ENCODE results near the gene DDX10.
"Not testable (repeated sequence)": the region's sequence is repeated elsewhere in the genome, so short reads cannot be mapped to it uniquely, and the experiment has no call there.

The DDX10 gene

DNA sequence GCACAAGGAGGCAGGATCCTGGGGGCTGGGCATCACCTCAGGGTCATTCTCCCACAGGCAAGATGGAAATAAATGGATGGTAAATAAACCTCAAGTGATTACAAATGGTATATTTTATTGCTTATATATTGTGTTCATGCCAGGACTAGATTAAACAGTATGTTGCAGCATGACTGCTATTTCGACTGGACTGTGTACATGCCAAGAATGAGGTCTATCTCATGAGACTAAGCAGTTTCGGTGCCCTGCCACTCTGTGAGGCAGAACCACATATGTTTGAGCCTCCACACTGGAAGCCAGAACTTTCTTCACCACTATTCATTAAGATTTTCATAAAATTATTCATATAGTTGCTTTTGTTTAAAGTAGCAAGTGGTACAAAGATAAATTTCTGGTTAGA lies 140.2 kb downstream of the DDX10 start:
- Histone ChIP-seq H3K9me3 (ENCODE audit: control insufficient read depth in 2 of 2, low read length in 2 of 2) (no peaks in the 10 kb centered on the region), H3K4me3 (ENCODE audit: low read length in 2 of 2) (no peak overlapping the region), H3K27me3 (ENCODE audit: control insufficient read depth in 2 of 2, insufficient read depth in 2 of 2, low read length in 2 of 2) (no peaks in the 10 kb centered on the region), H3K27ac (ENCODE audit: low read depth in 2 of 2, low read length in 2 of 2) (no peak overlapping the region), H3K9ac (ENCODE audit: low read depth in 1 of 2, low read length in 2 of 2) (no peak overlapping the region), H3K36me3 (ENCODE audit: control insufficient read depth in 2 of 2, insufficient read depth in 2 of 2, low read length in 2 of 2) (no peaks in the 10 kb centered on the region), H3K4me1 (ENCODE audit: control insufficient read depth in 2 of 2, insufficient read depth in 2 of 2, low read length in 2 of 2) (no peaks in the 10 kb centered on the region)

DNA sequence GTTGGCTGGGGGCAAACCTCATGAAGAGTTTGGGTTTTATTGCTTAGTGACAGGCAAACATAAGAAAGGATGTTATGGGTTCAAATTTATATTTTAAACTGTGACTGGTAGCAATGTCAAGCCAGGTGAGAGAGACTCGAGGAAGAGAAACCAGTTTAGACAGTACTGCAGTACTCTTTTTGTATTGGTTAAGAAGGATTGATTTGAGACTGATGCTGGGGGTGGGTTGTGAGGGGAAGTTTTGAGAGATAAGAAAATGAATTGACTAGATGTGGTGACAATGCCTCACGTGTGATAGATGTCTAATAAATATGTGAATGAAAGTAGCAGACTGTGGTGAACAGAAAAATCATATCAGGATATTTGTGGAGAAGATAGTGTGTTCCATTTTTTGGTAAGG lies 142.4 kb downstream of the DDX10 start:
- no peaks in the 10 kb centered on the region for H3K27me3 ChIP-seq (ENCODE audit: control insufficient read depth in 2 of 2, insufficient read depth in 2 of 2, low read length in 2 of 2)
- H3K27ac ChIP-seq (ENCODE audit: low read depth in 2 of 2, low read length in 2 of 2) = no peak overlapping the region
- no peak overlapping the region for H3K4me3 ChIP-seq (ENCODE audit: low read length in 2 of 2)
- H3K36me3 ChIP-seq (ENCODE audit: control insufficient read depth in 2 of 2, insufficient read depth in 2 of 2, low read length in 2 of 2) = no peaks in the 10 kb centered on the region
- H3K9ac ChIP-seq (ENCODE audit: low read depth in 1 of 2, low read length in 2 of 2) = no peak overlapping the region
- H3K4me1 ChIP-seq (ENCODE audit: control insufficient read depth in 2 of 2, insufficient read depth in 2 of 2, low read length in 2 of 2) = no peaks in the 10 kb centered on the region
- no peaks in the 10 kb centered on the region for H3K9me3 ChIP-seq (ENCODE audit: control insufficient read depth in 2 of 2, low read length in 2 of 2)

DNA sequence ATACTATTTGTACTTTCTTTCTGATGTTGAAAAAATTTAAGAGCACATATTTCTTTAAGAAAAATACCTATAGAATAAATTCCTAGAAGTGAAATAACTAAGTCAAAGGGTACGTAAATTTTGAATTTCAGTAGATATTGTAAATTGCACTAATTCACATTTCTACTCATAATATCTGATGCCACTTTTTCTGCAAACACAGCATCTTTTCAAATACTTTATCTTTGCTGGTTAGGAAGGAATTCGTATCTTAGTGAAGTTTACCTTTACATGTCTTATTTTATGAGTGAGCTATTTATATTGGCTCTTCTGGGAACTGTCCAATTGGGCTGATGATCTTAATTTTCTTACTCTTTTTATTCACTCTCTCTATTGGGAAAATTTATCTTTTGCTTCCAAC lies 148.2 kb downstream of the DDX10 start:
- Histone ChIP-seq H3K4me1 (ENCODE audit: control insufficient read depth in 2 of 2, insufficient read depth in 2 of 2, low read length in 2 of 2) (no peaks in the 10 kb centered on the region), H3K36me3 (ENCODE audit: control insufficient read depth in 2 of 2, insufficient read depth in 2 of 2, low read length in 2 of 2) (no peaks in the 10 kb centered on the region), H3K27me3 (ENCODE audit: control insufficient read depth in 2 of 2, insufficient read depth in 2 of 2, low read length in 2 of 2) (no peaks in the 10 kb centered on the region), H3K4me3 (ENCODE audit: low read length in 2 of 2) (no peak overlapping the region), H3K27ac (ENCODE audit: low read depth in 2 of 2, low read length in 2 of 2) (no peak overlapping the region), H3K9me3 (ENCODE audit: control insufficient read depth in 2 of 2, low read length in 2 of 2) (no peaks in the 10 kb centered on the region), H3K9ac (ENCODE audit: low read depth in 1 of 2, low read length in 2 of 2) (no peak overlapping the region)

DNA sequence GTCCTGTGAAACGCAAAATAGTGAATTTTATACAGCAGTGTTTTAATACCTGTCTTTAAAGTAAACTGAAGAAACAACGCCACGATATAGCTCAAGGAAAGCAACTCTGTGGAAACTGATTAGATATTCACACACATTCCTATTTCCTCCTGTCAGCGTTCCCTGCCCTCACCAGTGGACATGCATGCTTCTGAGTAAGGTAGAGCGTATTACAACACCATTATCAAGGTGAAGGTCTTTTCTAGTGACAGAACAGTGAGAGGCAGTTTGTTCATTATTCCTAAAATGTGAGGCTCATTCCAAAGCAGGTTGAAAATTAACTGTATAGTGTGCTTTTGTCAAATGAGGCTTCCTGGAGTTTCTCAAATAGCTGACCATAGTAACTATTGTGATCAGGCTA lies 153.1 kb downstream of the DDX10 start:
- H3K4me1 ChIP-seq (ENCODE audit: control insufficient read depth in 2 of 2, insufficient read depth in 2 of 2, low read length in 2 of 2) = no peaks in the 10 kb centered on the region
- no peak overlapping the region for H3K4me3 ChIP-seq (ENCODE audit: low read length in 2 of 2)
- H3K9ac ChIP-seq (ENCODE audit: low read depth in 1 of 2, low read length in 2 of 2) = no peak overlapping the region
- no peaks in the 10 kb centered on the region for H3K9me3 ChIP-seq (ENCODE audit: control insufficient read depth in 2 of 2, low read length in 2 of 2)
- H3K36me3 ChIP-seq (ENCODE audit: control insufficient read depth in 2 of 2, insufficient read depth in 2 of 2, low read length in 2 of 2) = no peaks in the 10 kb centered on the region
- no peak overlapping the region for H3K27ac ChIP-seq (ENCODE audit: low read depth in 2 of 2, low read length in 2 of 2)
- H3K27me3 ChIP-seq (ENCODE audit: control insufficient read depth in 2 of 2, insufficient read depth in 2 of 2, low read length in 2 of 2) = no peaks in the 10 kb centered on the region

DNA sequence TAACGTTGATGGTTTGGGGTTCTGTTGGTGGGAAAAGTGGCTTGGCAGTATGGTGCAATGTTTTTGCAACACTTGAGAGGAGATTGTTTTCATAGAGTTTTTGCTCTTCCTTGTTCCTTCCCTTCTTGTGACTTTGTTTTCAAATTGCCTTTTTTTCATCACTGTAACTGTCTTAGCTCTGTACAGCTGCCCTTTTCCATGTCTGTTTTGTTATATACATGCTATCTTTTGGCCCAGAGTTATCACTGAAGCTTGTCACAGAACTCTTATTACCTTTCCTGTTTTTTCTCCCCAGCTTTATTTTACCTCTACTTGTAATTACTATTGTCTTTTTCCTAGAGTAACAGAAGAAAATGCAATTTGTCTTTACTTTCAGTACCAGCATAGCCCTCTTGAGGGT lies 154.1 kb downstream of the DDX10 start:
- H3K27ac ChIP-seq (ENCODE audit: low read depth in 2 of 2, low read length in 2 of 2) = no peak overlapping the region
- H3K36me3 ChIP-seq (ENCODE audit: control insufficient read depth in 2 of 2, insufficient read depth in 2 of 2, low read length in 2 of 2) = no peaks in the 10 kb centered on the region
- no peak overlapping the region for H3K9ac ChIP-seq (ENCODE audit: low read depth in 1 of 2, low read length in 2 of 2)
- no peaks in the 10 kb centered on the region for H3K9me3 ChIP-seq (ENCODE audit: control insufficient read depth in 2 of 2, low read length in 2 of 2)
- H3K4me3 ChIP-seq (ENCODE audit: low read length in 2 of 2) = no peak overlapping the region
- no peaks in the 10 kb centered on the region for H3K4me1 ChIP-seq (ENCODE audit: control insufficient read depth in 2 of 2, insufficient read depth in 2 of 2, low read length in 2 of 2)
- no peaks in the 10 kb centered on the region for H3K27me3 ChIP-seq (ENCODE audit: control insufficient read depth in 2 of 2, insufficient read depth in 2 of 2, low read length in 2 of 2)

DNA sequence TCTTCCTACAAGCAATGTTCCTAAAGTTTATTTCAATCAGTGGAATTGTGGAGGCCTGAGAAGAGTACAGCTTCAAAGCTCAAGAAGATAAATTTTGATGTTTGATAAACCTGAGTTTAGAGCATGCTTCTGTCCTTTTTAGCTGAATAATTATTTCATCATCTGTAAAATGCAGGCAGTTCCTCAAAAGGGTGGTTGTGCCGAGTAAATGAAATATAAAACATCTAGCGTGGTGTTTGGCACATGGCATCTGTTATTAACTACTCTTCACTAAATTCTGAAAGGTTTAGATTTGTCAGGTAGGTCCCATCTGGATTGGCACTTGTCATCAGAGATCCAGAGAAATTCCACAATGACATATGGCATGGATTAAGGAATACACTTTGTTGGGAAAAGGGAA lies 155.1 kb downstream of the DDX10 start:
- H3K9me3 ChIP-seq (ENCODE audit: control insufficient read depth in 2 of 2, low read length in 2 of 2) = no peaks in the 10 kb centered on the region
- no peaks in the 10 kb centered on the region for H3K27me3 ChIP-seq (ENCODE audit: control insufficient read depth in 2 of 2, insufficient read depth in 2 of 2, low read length in 2 of 2)
- H3K27ac ChIP-seq (ENCODE audit: low read depth in 2 of 2, low read length in 2 of 2) = no peak overlapping the region
- no peaks in the 10 kb centered on the region for H3K4me1 ChIP-seq (ENCODE audit: control insufficient read depth in 2 of 2, insufficient read depth in 2 of 2, low read length in 2 of 2)
- H3K4me3 ChIP-seq (ENCODE audit: low read length in 2 of 2) = no peak overlapping the region
- H3K36me3 ChIP-seq (ENCODE audit: control insufficient read depth in 2 of 2, insufficient read depth in 2 of 2, low read length in 2 of 2) = no peaks in the 10 kb centered on the region
- no peak overlapping the region for H3K9ac ChIP-seq (ENCODE audit: low read depth in 1 of 2, low read length in 2 of 2)

DNA sequence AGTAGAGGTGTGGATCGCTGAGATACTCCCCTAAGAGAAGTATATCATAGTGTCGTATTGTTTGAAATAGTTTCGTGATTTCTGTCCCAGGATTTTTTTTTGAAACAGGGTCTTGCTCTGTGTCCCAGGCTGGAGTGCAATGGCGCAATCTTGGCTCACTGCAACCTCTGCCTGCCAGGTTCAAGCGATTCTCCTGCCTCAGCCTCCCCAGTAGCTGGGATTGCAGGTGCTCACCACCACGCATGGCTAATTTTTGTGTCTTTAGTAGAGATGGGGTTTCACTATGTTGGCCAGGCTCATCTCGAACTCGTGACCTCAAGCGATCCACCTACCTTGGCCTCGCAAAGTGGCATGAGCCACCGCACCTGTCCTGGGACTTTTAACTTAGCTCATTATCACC lies 159.1 kb downstream of the DDX10 start:
- not testable (repeated sequence) for H3K4me1 ChIP-seq (ENCODE audit: control insufficient read depth in 2 of 2, insufficient read depth in 2 of 2, low read length in 2 of 2); H3K9me3 ChIP-seq (ENCODE audit: control insufficient read depth in 2 of 2, low read length in 2 of 2)

DNA sequence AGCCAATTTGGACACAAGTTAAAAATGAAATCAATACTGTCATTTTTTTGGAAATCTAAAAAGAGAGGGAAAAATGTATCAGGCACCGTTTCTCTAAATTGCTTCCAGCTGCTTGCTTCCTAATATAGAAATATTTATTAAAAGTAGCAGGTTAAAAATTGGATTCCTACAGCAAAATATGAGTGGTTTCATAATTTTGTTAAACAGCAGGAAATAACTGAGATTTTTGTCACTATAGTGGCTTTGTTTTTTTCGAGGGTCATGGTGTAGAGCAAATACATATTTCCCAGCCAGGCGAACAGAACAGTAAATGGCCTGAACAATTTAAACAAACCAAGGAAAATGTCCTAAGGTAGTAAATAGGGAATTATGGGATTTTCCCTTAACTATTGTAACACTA lies 159.7 kb downstream of the DDX10 start:
- Histone ChIP-seq H3K4me3 (ENCODE audit: low read length in 2 of 2) (no peak overlapping the region), H3K4me1 (ENCODE audit: control insufficient read depth in 2 of 2, insufficient read depth in 2 of 2, low read length in 2 of 2) (no peaks in the 10 kb centered on the region), H3K27ac (ENCODE audit: low read depth in 2 of 2, low read length in 2 of 2) (no peak overlapping the region), H3K9me3 (ENCODE audit: control insufficient read depth in 2 of 2, low read length in 2 of 2) (no peaks in the 10 kb centered on the region), H3K27me3 (ENCODE audit: control insufficient read depth in 2 of 2, insufficient read depth in 2 of 2, low read length in 2 of 2) (no peaks in the 10 kb centered on the region), H3K9ac (ENCODE audit: low read depth in 1 of 2, low read length in 2 of 2) (no peak overlapping the region), H3K36me3 (ENCODE audit: control insufficient read depth in 2 of 2, insufficient read depth in 2 of 2, low read length in 2 of 2) (no peaks in the 10 kb centered on the region)

More for the DNA sequence above, 159.1 kb downstream of the DDX10 start:
- H3K27me3 ChIP-seq (ENCODE audit: control insufficient read depth in 2 of 2, insufficient read depth in 2 of 2, low read length in 2 of 2); H3K9ac ChIP-seq (ENCODE audit: low read depth in 1 of 2, low read length in 2 of 2); H3K4me3 ChIP-seq (ENCODE audit: low read length in 2 of 2); H3K36me3 ChIP-seq (ENCODE audit: control insufficient read depth in 2 of 2, insufficient read depth in 2 of 2, low read length in 2 of 2); H3K27ac ChIP-seq (ENCODE audit: low read depth in 2 of 2, low read length in 2 of 2): not testable (repeated sequence)

DNA sequence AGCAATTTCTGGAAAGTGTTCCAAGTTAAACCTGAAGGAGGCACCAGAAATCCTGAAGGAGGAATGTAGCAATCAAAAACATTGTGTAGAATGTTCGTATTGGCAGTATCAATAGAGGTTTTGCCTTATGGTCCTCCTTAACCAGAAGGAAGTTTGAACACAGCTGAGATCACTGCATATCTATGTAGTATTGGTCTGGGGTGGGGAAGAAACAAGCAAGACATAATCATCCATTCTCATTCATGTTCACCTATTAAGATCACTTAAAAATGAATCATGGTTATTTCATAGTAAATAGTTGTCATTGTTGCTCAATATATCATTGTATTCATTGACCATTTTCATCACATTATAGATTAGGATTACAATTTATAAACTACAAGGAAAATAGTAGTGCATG lies 160.5 kb downstream of the DDX10 start:
- Histone ChIP-seq H3K27me3 (ENCODE audit: control insufficient read depth in 2 of 2, insufficient read depth in 2 of 2, low read length in 2 of 2) (no peaks in the 10 kb centered on the region), H3K9ac (ENCODE audit: low read depth in 1 of 2, low read length in 2 of 2) (no peak overlapping the region), H3K27ac (ENCODE audit: low read depth in 2 of 2, low read length in 2 of 2) (no peak overlapping the region), H3K36me3 (ENCODE audit: control insufficient read depth in 2 of 2, insufficient read depth in 2 of 2, low read length in 2 of 2) (no peaks in the 10 kb centered on the region), H3K4me3 (ENCODE audit: low read length in 2 of 2) (no peak overlapping the region), H3K9me3 (ENCODE audit: control insufficient read depth in 2 of 2, low read length in 2 of 2) (no peaks in the 10 kb centered on the region), H3K4me1 (ENCODE audit: control insufficient read depth in 2 of 2, insufficient read depth in 2 of 2, low read length in 2 of 2) (no peaks in the 10 kb centered on the region)

DNA sequence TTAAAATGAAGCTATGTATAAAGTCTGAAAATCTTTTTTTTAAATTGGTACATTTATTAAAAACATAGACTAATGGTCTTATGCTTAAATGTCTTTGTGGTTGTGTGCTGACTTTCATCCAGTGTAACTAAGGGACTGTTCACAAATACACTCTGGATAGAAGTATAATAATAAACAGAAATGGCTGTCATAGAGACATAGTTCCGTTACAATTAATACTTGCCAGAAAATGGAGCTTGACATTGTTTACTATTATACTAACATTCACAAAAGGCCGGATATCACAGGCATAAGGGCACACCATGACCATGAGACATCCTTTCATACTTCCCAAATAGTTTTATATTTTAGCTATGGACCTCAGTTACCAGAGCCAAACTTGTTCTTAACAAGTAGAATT lies 161.3 kb downstream of the DDX10 start:
- H3K9ac ChIP-seq (ENCODE audit: low read depth in 1 of 2, low read length in 2 of 2) = no peak overlapping the region
- no peaks in the 10 kb centered on the region for H3K27me3 ChIP-seq (ENCODE audit: control insufficient read depth in 2 of 2, insufficient read depth in 2 of 2, low read length in 2 of 2)
- no peak overlapping the region for H3K4me3 ChIP-seq (ENCODE audit: low read length in 2 of 2)
- no peaks in the 10 kb centered on the region for H3K36me3 ChIP-seq (ENCODE audit: control insufficient read depth in 2 of 2, insufficient read depth in 2 of 2, low read length in 2 of 2)
- no peaks in the 10 kb centered on the region for H3K4me1 ChIP-seq (ENCODE audit: control insufficient read depth in 2 of 2, insufficient read depth in 2 of 2, low read length in 2 of 2)
- no peaks in the 10 kb centered on the region for H3K9me3 ChIP-seq (ENCODE audit: control insufficient read depth in 2 of 2, low read length in 2 of 2)
- no peak overlapping the region for H3K27ac ChIP-seq (ENCODE audit: low read depth in 2 of 2, low read length in 2 of 2)

DNA sequence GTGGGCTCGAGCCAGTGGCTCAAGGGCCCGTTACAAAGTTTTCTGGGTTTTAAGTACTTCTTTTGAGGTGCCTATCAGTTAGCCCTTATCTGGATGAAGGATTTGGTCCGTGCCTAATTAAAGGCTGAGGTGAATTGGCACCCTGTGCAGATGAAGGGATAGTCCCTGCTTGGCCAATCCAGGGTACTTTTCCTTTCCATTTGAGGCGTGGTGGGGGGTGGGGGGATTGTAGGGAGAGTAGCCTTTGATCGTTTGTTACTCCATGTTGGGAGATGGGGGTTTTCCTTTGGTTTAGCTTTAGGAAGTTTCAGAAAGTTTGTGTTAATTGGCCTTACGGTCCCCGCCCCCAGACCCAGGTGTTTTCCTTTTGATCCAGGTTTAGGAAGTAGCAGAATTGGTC lies 170.8 kb downstream of the DDX10 start:
- Histone ChIP-seq H3K4me1 (ENCODE audit: control insufficient read depth in 2 of 2, insufficient read depth in 2 of 2, low read length in 2 of 2) (no peaks in the 10 kb centered on the region), H3K27ac (ENCODE audit: low read depth in 2 of 2, low read length in 2 of 2) (no peak overlapping the region), H3K27me3 (ENCODE audit: control insufficient read depth in 2 of 2, insufficient read depth in 2 of 2, low read length in 2 of 2) (no peaks in the 10 kb centered on the region), H3K4me3 (ENCODE audit: low read length in 2 of 2) (no peak overlapping the region), H3K9me3 (ENCODE audit: control insufficient read depth in 2 of 2, low read length in 2 of 2) (no peaks in the 10 kb centered on the region), H3K9ac (ENCODE audit: low read depth in 1 of 2, low read length in 2 of 2) (no peak overlapping the region), H3K36me3 (ENCODE audit: control insufficient read depth in 2 of 2, insufficient read depth in 2 of 2, low read length in 2 of 2) (no peaks in the 10 kb centered on the region)

Measured in mucosa of rectum (tissue), 2 donors.